HepG2 (cell line): ENCODE results near the gene ZNF318. TPM values are rescaled to one million over a fixed set of nuclear protein-coding genes. Genes with fewer than 3 reads are reported as not detected.

ENCODE experiments used
- EZH2 ChIP-seq: conservative IDR thresholded peaks from 2 replicates; pipeline ENCODE4 v1.6.1; 2012; ENCODE audit warnings: mild to moderate bottlenecking, low read depth, low read length, moderate library complexity
- FOXA1 ChIP-seq, 2 experiments: fragments of 450-650 bp in 1 of 2; sonication (generic) in 1 of 2; formaldehyde crosslinking in 1 of 2; IDR thresholded peaks; 2 replicates each; pipeline versions ENCODE4 v1.4.0 to v1.6.1; 2016 to 2020; ENCODE audit warnings: missing genetic modification reagents in 1 of 2
- FOXA3 ChIP-seq: IDR thresholded peaks from 2 replicates; pipeline ENCODE4 v1.6.1; 2016; ENCODE audit warnings: missing genetic modification reagents, missing compliant biosample characterization
- FOXP1 ChIP-seq, 2 experiments: fragments of 450-650 bp in 1 of 2; IDR thresholded peaks; 2 replicates each; pipeline ENCODE4 v1.6.1; 2017 to 2018; ENCODE audit warnings: antibody characterized with exemption in 1 of 2
- HNRNPUL1 ChIP-seq: fragments of 200-400 bp; formaldehyde crosslinking; IDR thresholded peaks from 2 replicates; pipeline ENCODE4 v1.6.1; 2017; ENCODE audit warnings: low read depth, mild to moderate bottlenecking, low read length, moderate library complexity
- JARID2 ChIP-seq: sonication (generic); formaldehyde crosslinking; IDR thresholded peaks from 2 replicates; pipeline ENCODE4 v1.8.1; 2023; ENCODE audit warnings: missing genetic modification reagents, inconsistent platforms; ENCODE audit not compliant: insufficient replicate concordance
- JDP2 ChIP-seq: sonication (generic); formaldehyde crosslinking; IDR thresholded peaks from 2 replicates; pipeline ENCODE4 v1.8.1; 2022; ENCODE audit warnings: missing genetic modification reagents, borderline replicate concordance
- NKX3-1 ChIP-seq: sonication (generic); formaldehyde crosslinking; IDR thresholded peaks from 2 replicates; pipeline ENCODE4 v1.5.0; 2020; ENCODE audit warnings: missing genetic modification reagents
- RAD51 ChIP-seq: fragments of 450-650 bp; IDR thresholded peaks from 2 replicates; pipeline ENCODE4 v1.6.1; 2016; ENCODE audit warnings: borderline replicate concordance
- RBAK ChIP-seq: sonication (generic); formaldehyde crosslinking; IDR thresholded peaks from 2 replicates; pipeline ENCODE4 v1.5.1; 2020; ENCODE audit warnings: mild to moderate bottlenecking, missing genetic modification reagents
- RFX5 ChIP-seq: IDR thresholded peaks from 2 replicates; pipeline ENCODE4 v1.6.1; 2011; ENCODE audit warnings: low read depth, low read length, improper control_type of control experiment
- YEATS2 ChIP-seq: sonication (generic); formaldehyde crosslinking; IDR thresholded peaks from 2 replicates; pipeline ENCODE4 v1.4.0; 2020; ENCODE audit warnings: missing genetic modification reagents, borderline replicate concordance
- ZBTB25 ChIP-seq: IDR thresholded peaks from 2 replicates; pipeline ENCODE4 v1.6.1; 2018; ENCODE audit warnings: missing genetic modification reagents
- ZBTB7B ChIP-seq: sonication (generic); formaldehyde crosslinking; IDR thresholded peaks from 2 replicates; pipeline ENCODE4 v1.4.0; 2020; ENCODE audit warnings: missing genetic modification reagents
- ZNF260 ChIP-seq: sonication (generic); formaldehyde crosslinking; IDR thresholded peaks from 2 replicates; pipeline ENCODE4 v1.4.0; 2020; ENCODE audit warnings: missing genetic modification reagents, low read depth, mild to moderate bottlenecking, borderline replicate concordance
- ZNF510 ChIP-seq: sonication (generic); formaldehyde crosslinking; IDR thresholded peaks from 2 replicates; pipeline ENCODE4 v1.4.0; 2020; ENCODE audit warnings: low read depth, mild to moderate bottlenecking, missing genetic modification reagents
- ZNF589 ChIP-seq: sonication (generic); formaldehyde crosslinking; conservative IDR thresholded peaks from 2 replicates; pipeline ENCODE4 v1.8.0; 2022; ENCODE audit warnings: mild to moderate bottlenecking, moderate library complexity, missing genetic modification reagents
- ZNF770 ChIP-seq: sonication (generic); formaldehyde crosslinking; IDR thresholded peaks from 2 replicates; pipeline ENCODE4 v1.5.0; 2020; ENCODE audit warnings: mild to moderate bottlenecking, missing genetic modification reagents
- ZNF780A ChIP-seq: sonication (generic); formaldehyde crosslinking; IDR thresholded peaks from 2 replicates; pipeline ENCODE4 v1.8.0; 2022; ENCODE audit warnings: mild to moderate bottlenecking, missing genetic modification reagents, moderate library complexity
- ZNF878 ChIP-seq: sonication (generic); formaldehyde crosslinking; IDR thresholded peaks from 2 replicates; pipeline ENCODE4 v1.8.1; 2023; ENCODE audit warnings: mild to moderate bottlenecking, missing genetic modification reagents, moderate library complexity
- polyA plus RNA-seq, 8 experiments: library from polyadenylated mRNA; depleted of rRNA in 3 of 8; stranded (reverse) in 7 of 8; unstranded in 1 of 8; fragments of >200 nt; fragmentation: Illumina TruSeq in 4 of 8; extraction: Trizol in 4 of 8; gene quantifications; 2 replicates each; pipeline versions ENCODE4 v1.2.1 to v1.2.3, GENCODE V29; 2011 to 2016; ENCODE audit warnings: low read depth in 4 of 8, missing spikeins in 1 of 8, mixed read lengths in 1 of 8; ENCODE audit not compliant: insufficient read depth in 1 of 8
- total RNA-seq, 5 experiments: library from RNA; depleted of rRNA; stranded (reverse); fragments of >200 nt; fragmentation: Illumina TruSeq; extraction: Trizol; gene quantifications; 2 replicates each; pipeline ENCODE4 v1.2.3, GENCODE V29; 2016; ENCODE audit warnings: low read depth in 1 of 5
- TF ChIP-seq, protein P1 (sequence below): sonication (generic); formaldehyde crosslinking; conservative IDR thresholded peaks from 2 replicates; pipeline ENCODE4 v1.8.0; 2022; ENCODE audit warnings: low read depth, missing genetic modification reagents
- TF ChIP-seq, protein P2 (sequence below): sonication (generic); formaldehyde crosslinking; IDR thresholded peaks from 2 replicates; pipeline ENCODE4 v1.5.0; 2020; ENCODE audit warnings: missing genetic modification reagents, mild to moderate bottlenecking, borderline replicate concordance
- TF ChIP-seq, protein P3 (sequence below): sonication (generic); formaldehyde crosslinking; IDR thresholded peaks from 2 replicates; pipeline ENCODE4 v1.5.1; 2020; ENCODE audit warnings: mild to moderate bottlenecking, moderate library complexity, missing genetic modification reagents

ZNF318 gene
- total and polyA plus RNA-seq, 2 of the 13 experiments (the other 11 are each of a cell fraction or from before 2014, with no cell fraction given) = 13.0 to 14.5 TPM

DNA sequence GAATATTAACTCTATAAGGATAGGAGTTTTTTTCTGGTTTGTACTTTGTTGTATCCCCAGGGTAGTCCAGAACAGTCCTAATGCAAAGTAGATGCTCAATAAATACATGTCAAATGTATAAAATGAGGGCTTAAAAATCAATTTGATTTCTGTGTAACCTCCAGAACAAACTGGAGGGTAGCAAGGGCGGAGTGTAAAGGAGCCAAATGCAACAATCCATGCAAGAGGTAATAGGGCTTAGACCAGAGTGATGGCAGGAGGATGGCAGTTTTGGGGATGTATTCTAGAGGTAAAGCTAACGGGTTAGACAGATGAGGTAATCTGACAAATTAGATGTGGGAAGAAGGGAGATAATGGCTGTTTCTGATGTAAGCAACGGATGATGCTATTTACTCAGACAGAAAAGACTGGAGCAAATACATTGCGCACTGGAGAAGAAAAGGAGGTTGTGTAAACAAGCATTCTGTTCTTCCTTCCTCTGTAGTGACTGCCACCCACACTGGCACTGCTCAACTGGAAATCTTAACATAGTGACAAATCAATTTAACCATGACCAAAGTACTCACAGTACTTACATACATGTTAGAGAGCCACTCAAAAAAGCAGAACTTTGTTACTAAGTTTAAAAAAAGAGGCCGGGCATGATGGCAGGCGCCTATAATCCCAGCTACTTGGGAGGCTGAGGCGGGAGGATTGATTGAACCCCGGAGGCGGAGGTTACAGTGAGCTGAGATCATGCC, 2.0 kb downstream of the ZNF318 start (continued):
- TF ChIP-seq, protein P1, sequence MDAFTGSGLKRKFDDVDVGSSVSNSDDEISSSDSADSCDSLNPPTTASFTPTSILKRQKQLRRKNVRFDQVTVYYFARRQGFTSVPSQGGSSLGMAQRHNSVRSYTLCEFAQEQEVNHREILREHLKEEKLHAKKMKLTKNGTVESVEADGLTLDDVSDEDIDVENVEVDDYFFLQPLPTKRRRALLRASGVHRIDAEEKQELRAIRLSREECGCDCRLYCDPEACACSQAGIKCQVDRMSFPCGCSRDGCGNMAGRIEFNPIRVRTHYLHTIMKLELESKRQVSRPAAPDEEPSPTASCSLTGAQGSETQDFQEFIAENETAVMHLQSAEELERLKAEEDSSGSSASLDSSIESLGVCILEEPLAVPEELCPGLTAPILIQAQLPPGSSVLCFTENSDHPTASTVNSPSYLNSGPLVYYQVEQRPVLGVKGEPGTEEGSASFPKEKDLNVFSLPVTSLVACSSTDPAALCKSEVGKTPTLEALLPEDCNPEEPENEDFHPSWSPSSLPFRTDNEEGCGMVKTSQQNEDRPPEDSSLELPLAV (CRISPR knock-in tag) = no peak
- TF ChIP-seq FOXP1 (IDR thresholded peaks at IDR 0.05) (no peak), FOXP1 (CRISPR knock-in tag; IDR thresholded peaks at IDR 0.05) (no peak), ZNF878 (CRISPR knock-in tag) (no peak), ZNF510 (CRISPR knock-in tag) (no peak), ZNF770 (CRISPR knock-in tag) (peak; percentile 69), ZBTB7B (CRISPR knock-in tag) (no peak), JARID2 (no peak), ZBTB25 (CRISPR knock-in tag) (no peak), RBAK (CRISPR knock-in tag) (no peak), RAD51 (no peak), ZNF260 (CRISPR knock-in tag) (no peak), NKX3-1 (CRISPR knock-in tag) (no peak), FOXA1 (IDR thresholded peaks at IDR 0.05) (no peak), FOXA1 (CRISPR knock-in tag; IDR thresholded peaks at IDR 0.05) (peak; percentile 57), ZNF589 (CRISPR knock-in tag) (no peak), JDP2 (CRISPR knock-in tag) (no peak), HNRNPUL1 (no peak), EZH2 (no peak), RFX5 (no peak), ZNF780A (CRISPR knock-in tag) (no peak), YEATS2 (no peak), FOXA3 (CRISPR knock-in tag) (peak; percentile 41; the same call in 1 of the 2 replicates)
- TF ChIP-seq, protein P2, sequence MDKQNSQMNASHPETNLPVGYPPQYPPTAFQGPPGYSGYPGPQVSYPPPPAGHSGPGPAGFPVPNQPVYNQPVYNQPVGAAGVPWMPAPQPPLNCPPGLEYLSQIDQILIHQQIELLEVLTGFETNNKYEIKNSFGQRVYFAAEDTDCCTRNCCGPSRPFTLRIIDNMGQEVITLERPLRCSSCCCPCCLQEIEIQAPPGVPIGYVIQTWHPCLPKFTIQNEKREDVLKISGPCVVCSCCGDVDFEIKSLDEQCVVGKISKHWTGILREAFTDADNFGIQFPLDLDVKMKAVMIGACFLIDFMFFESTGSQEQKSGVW = no peak
- TF ChIP-seq, protein P3, sequence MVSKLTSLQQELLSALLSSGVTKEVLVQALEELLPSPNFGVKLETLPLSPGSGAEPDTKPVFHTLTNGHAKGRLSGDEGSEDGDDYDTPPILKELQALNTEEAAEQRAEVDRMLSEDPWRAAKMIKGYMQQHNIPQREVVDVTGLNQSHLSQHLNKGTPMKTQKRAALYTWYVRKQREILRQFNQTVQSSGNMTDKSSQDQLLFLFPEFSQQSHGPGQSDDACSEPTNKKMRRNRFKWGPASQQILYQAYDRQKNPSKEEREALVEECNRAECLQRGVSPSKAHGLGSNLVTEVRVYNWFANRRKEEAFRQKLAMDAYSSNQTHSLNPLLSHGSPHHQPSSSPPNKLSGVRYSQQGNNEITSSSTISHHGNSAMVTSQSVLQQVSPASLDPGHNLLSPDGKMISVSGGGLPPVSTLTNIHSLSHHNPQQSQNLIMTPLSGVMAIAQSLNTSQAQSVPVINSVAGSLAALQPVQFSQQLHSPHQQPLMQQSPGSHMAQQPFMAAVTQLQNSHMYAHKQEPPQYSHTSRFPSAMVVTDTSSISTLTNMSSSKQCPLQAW (CRISPR knock-in tag) = no peak
